WTC11 (cell line): ENCODE results near the gene SRGAP1. TPM values are rescaled to one million over a fixed set of nuclear protein-coding genes. Genes with fewer than 3 reads are reported as not detected.

ENCODE experiments used
- ATAC-seq: fragments of 200-7000 bp; cut with Tn5 transposase; 2 replicates; pipeline ENCODE4 v1.10.0; 2021; ENCODE audit warnings: mild to moderate bottlenecking, moderate library complexity
- CTCF ChIA-PET: fragments of 300-600 bp; sonication (Branson Sonifier 250); formaldehyde crosslinking; loops from one replicate; lab custom pipeline; 2021; ENCODE audit warnings: antibody characterized with exemption; lab: Charles Lee
- POLR2A ChIA-PET: fragments of 350-600 bp; sonication (Branson Sonifier 250); formaldehyde crosslinking; loops from one replicate; lab custom pipeline; 2021; ENCODE audit warnings: antibody characterized with exemption; lab: Charles Lee
- DNase-seq: peaks from one replicate; pipeline ENCODE4 v3.0.0; 2021; ENCODE audit warnings: low spot score
- H3K27ac Mint-ChIP-seq: 2 replicates; pipeline ENCODE4 v1.8.0; 2021; ENCODE audit warnings: mixed read lengths
- H3K27me3 Mint-ChIP-seq: 2 replicates; pipeline ENCODE4 v1.8.0; 2021; ENCODE audit warnings: low read depth, mild to moderate bottlenecking, moderate library complexity, mixed read lengths
- H3K36me3 Mint-ChIP-seq: 2 replicates; pipeline ENCODE4 v1.8.0; 2021; ENCODE audit warnings: mixed read lengths
- H3K4me1 Mint-ChIP-seq: 2 replicates; pipeline ENCODE4 v1.8.0; 2022; ENCODE audit warnings: mixed read lengths
- H3K4me3 Mint-ChIP-seq: 2 replicates; pipeline ENCODE4 v1.8.0; 2021; ENCODE audit warnings: mild to moderate bottlenecking, moderate library complexity, mixed read lengths
- H3K9me3 Mint-ChIP-seq: 2 replicates; pipeline ENCODE4 v1.8.0; 2021; ENCODE audit warnings: mixed read lengths
- CREM ChIP-seq: sonication (generic); formaldehyde crosslinking; IDR thresholded peaks from 2 replicates; pipeline ENCODE4 v1.8.1; 2022; ENCODE audit warnings: mild to moderate bottlenecking, missing genetic modification reagents, moderate library complexity
- E2F4 ChIP-seq: sonication (generic); formaldehyde crosslinking; IDR thresholded peaks from 2 replicates; pipeline ENCODE4 v1.8.1; 2022; ENCODE audit warnings: low read depth, mild to moderate bottlenecking, moderate library complexity, missing genetic modification reagents, borderline replicate concordance
- EMX1 ChIP-seq: fragments of 250-450 bp; sonication (Bioruptor Pico); IDR thresholded peaks from 2 replicates; pipeline ENCODE4 v1.8.0; 2021; ENCODE audit warnings: mild to moderate bottlenecking
- FOXP4 ChIP-seq: sonication (generic); formaldehyde crosslinking; IDR thresholded peaks from 2 replicates; pipeline ENCODE4 v1.8.0; 2022; ENCODE audit warnings: mild to moderate bottlenecking, missing genetic modification reagents
- IRF2 ChIP-seq: sonication (generic); formaldehyde crosslinking; IDR thresholded peaks from 2 replicates; pipeline ENCODE4 v1.8.0; 2022; ENCODE audit warnings: low read depth, missing genetic modification reagents, borderline replicate concordance
- MAX ChIP-seq: sonication (generic); formaldehyde crosslinking; IDR thresholded peaks from 2 replicates; pipeline ENCODE4 v1.8.0; 2022; ENCODE audit warnings: mild to moderate bottlenecking, missing genetic modification reagents
- NFE2L1 ChIP-seq: sonication (generic); formaldehyde crosslinking; IDR thresholded peaks from 2 replicates; pipeline ENCODE4 v1.8.1; 2023; ENCODE audit warnings: missing genetic modification reagents
- NFYB ChIP-seq: sonication (generic); formaldehyde crosslinking; conservative IDR thresholded peaks from 2 replicates; pipeline ENCODE4 v1.8.0; 2022; ENCODE audit warnings: low read depth, missing genetic modification reagents
- NR1H2 ChIP-seq: sonication (generic); formaldehyde crosslinking; IDR thresholded peaks from 2 replicates; pipeline ENCODE4 v1.9.0; 2021; ENCODE audit warnings: mild to moderate bottlenecking, moderate library complexity, missing genetic modification reagents
- NR2C2 ChIP-seq: sonication (generic); formaldehyde crosslinking; IDR thresholded peaks from 2 replicates; pipeline ENCODE4 v1.8.0; 2022; ENCODE audit warnings: mild to moderate bottlenecking, missing genetic modification reagents
- NR3C1 ChIP-seq: sonication (generic); formaldehyde crosslinking; conservative IDR thresholded peaks from 2 replicates; pipeline ENCODE4 v1.8.1; 2023; ENCODE audit warnings: low read depth, mild to moderate bottlenecking, missing genetic modification reagents
- PRRX2 ChIP-seq: fragments of 250-450 bp; sonication (Bioruptor Pico); IDR thresholded peaks from 2 replicates; pipeline ENCODE4 v1.8.0; 2021; ENCODE audit warnings: mild to moderate bottlenecking
- RELA ChIP-seq: sonication (generic); formaldehyde crosslinking; IDR thresholded peaks from 2 replicates; pipeline ENCODE4 v1.8.1; 2022; ENCODE audit warnings: missing genetic modification reagents, mild to moderate bottlenecking, borderline replicate concordance
- RORB ChIP-seq: fragments of 250-450 bp; sonication (Bioruptor Pico); IDR thresholded peaks from 2 replicates; pipeline ENCODE4 v1.9.0; 2021; ENCODE audit warnings: mild to moderate bottlenecking
- SMAD4 ChIP-seq: sonication (generic); formaldehyde crosslinking; IDR thresholded peaks from 2 replicates; pipeline ENCODE4 v1.8.0; 2022; ENCODE audit warnings: mild to moderate bottlenecking, missing genetic modification reagents
- SP1 ChIP-seq: sonication (generic); formaldehyde crosslinking; conservative IDR thresholded peaks from 2 replicates; pipeline ENCODE4 v1.8.1; 2022; ENCODE audit warnings: missing genetic modification reagents
- STAT6 ChIP-seq: sonication (generic); formaldehyde crosslinking; conservative IDR thresholded peaks from 2 replicates; pipeline ENCODE4 v1.8.1; 2023; ENCODE audit warnings: mild to moderate bottlenecking, low read depth, missing genetic modification reagents, moderate library complexity
- TEAD1 ChIP-seq: sonication (generic); formaldehyde crosslinking; IDR thresholded peaks from 2 replicates; pipeline ENCODE4 v1.8.0; 2022; ENCODE audit warnings: mild to moderate bottlenecking, missing genetic modification reagents
- USF2 ChIP-seq: sonication (generic); formaldehyde crosslinking; IDR thresholded peaks from 2 replicates; pipeline ENCODE4 v1.8.1; 2023; ENCODE audit warnings: mild to moderate bottlenecking, missing genetic modification reagents, moderate library complexity
- ZBTB21 ChIP-seq: sonication (generic); formaldehyde crosslinking; IDR thresholded peaks from 2 replicates; pipeline ENCODE4 v1.8.1; 2023; ENCODE audit warnings: mild to moderate bottlenecking, missing genetic modification reagents, borderline replicate concordance
- ZNF263 ChIP-seq: sonication (generic); formaldehyde crosslinking; IDR thresholded peaks from 2 replicates; pipeline ENCODE4 v1.8.1; 2022; ENCODE audit warnings: low read depth, mild to moderate bottlenecking, moderate library complexity, missing genetic modification reagents
- total RNA-seq: library from RNA; stranded (reverse); gene quantifications from 3 replicates; pipeline ENCODE4 v1.2.3, GENCODE V29; 2021
- TF ChIP-seq, protein P1 (sequence below): sonication (generic); formaldehyde crosslinking; IDR thresholded peaks from 2 replicates; pipeline ENCODE4 v1.8.1; 2022; ENCODE audit warnings: mild to moderate bottlenecking, missing genetic modification reagents, moderate library complexity, borderline replicate concordance

Gene SRGAP1
- total RNA-seq, 1 experiment from 2014 or later = 10.3 TPM

- H3K27ac Mint-ChIP-seq = no peak overlapping the region
- H3K9me3 Mint-ChIP-seq = no peaks in the 10 kb centered on the region
- ATAC-seq = no peak
- no peak overlapping the region for H3K4me3 Mint-ChIP-seq
- no peaks in the 10 kb centered on the region for H3K36me3 Mint-ChIP-seq
- POLR2A ChIA-PET = no interaction called here
- DNase-seq = no peak
- TF ChIP-seq ZNF263 (CRISPR knock-in tag) (no peak), NR1H2 (CRISPR knock-in tag) (no peak), ZBTB21 (CRISPR knock-in tag) (no peak), NR2C2 (no peak)
- H3K4me1 Mint-ChIP-seq = no peaks in the 10 kb centered on the region
- CTCF ChIA-PET = no interaction called here
- H3K27me3 Mint-ChIP-seq = no peaks in the 10 kb centered on the region
These were observed 260.5 kb downstream of the SRGAP1 start for GRCh38 chr12:64105026-64105425.

DNA sequence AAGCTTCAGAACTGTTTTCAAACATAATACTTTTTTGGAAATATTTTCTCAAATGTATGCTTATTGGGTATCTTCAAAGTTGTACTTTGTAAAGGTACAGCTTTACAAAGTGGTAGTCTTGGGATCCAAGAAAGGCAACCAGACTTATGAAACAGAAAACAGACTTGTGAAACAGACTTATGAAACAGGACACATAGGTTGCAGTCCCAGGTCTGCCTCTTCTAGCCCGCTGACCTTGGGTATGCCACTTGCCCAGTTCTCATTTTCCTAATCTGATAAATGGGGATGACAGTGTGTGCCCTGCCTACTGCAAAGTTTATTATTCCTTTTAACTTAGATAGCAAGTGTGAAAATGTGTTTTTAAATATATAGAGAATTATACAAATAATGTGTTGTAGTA lies 263.3 kb downstream of the SRGAP1 start:
- Mint-ChIP-seq H3K4me1 (no peaks in the 10 kb centered on the region), H3K36me3 (peaks cover 9% of the 10 kb centered on the region), H3K9me3 (peaks cover 4% of the 10 kb centered on the region), H3K4me3 (no peak overlapping the region), H3K27ac (no peak overlapping the region), H3K27me3 (no peaks in the 10 kb centered on the region)
- DNase-seq (no peak), ATAC-seq (no peak)
- ChIA-PET POLR2A (no interaction called here), CTCF (no interaction called here)
- TF ChIP-seq SP1 (no peak), NR3C1 (no peak), NFE2L1 (CRISPR knock-in tag) (no peak), MAX (CRISPR knock-in tag) (no peak), STAT6 (CRISPR knock-in tag) (no peak), NR2C2 (no peak), RELA (CRISPR knock-in tag) (no peak)

GRCh38 chr12:64109706-64110105 lies 265.2 kb downstream of the SRGAP1 start:
- Mint-ChIP-seq H3K27me3 (no peaks in the 10 kb centered on the region), H3K27ac (no peak overlapping the region), H3K36me3 (peaks cover 9% of the 10 kb centered on the region), H3K4me3 (no peak overlapping the region), H3K9me3 (peaks cover 4% of the 10 kb centered on the region), H3K4me1 (no peaks in the 10 kb centered on the region)
- ATAC-seq (no peak), DNase-seq (no peak)
- ChIA-PET POLR2A (no interaction called here), CTCF (no interaction called here)
- no peak for TF ChIP-seq E2F4
- TF ChIP-seq TEAD1 (CRISPR knock-in tag) = no peak
- no peak for TF ChIP-seq SMAD4 (CRISPR knock-in tag)
- no peak for TF ChIP-seq USF2 (CRISPR knock-in tag)
- no peak for TF ChIP-seq EMX1 (CRISPR knock-in tag)
- TF ChIP-seq CREM = no peak
- TF ChIP-seq PRRX2 = no peak
- no peak for TF ChIP-seq STAT6 (CRISPR knock-in tag)
- no peak for TF ChIP-seq NFYB (CRISPR knock-in tag)
- no peak for TF ChIP-seq RORB (CRISPR knock-in tag)
- TF ChIP-seq IRF2 (CRISPR knock-in tag) = no peak
- TF ChIP-seq FOXP4 (CRISPR knock-in tag) = no peak
- TF ChIP-seq, protein P1, sequence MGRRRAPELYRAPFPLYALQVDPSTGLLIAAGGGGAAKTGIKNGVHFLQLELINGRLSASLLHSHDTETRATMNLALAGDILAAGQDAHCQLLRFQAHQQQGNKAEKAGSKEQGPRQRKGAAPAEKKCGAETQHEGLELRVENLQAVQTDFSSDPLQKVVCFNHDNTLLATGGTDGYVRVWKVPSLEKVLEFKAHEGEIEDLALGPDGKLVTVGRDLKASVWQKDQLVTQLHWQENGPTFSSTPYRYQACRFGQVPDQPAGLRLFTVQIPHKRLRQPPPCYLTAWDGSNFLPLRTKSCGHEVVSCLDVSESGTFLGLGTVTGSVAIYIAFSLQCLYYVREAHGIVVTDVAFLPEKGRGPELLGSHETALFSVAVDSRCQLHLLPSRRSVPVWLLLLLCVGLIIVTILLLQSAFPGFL (CRISPR knock-in tag) = no peak
